Erythroblast (primary cell): ENCODE data around the gene HNRNPK.

Experiments
- GATA1 ChIP-seq: IDR thresholded peaks from 2 replicates; pipeline ENCODE4 v1.6.1; 2011; ENCODE audit warnings: low read depth, mild to moderate bottlenecking, control low read depth, low read length, moderate library complexity
- POLR2A ChIP-seq: IDR thresholded peaks from 2 replicates; pipeline ENCODE4 v1.6.1; 2011; ENCODE audit warnings: mild to moderate bottlenecking, low read length

GRCh38 chr9:83975300-83975699 lies 4.7 kb downstream of the HNRNPK start:
- TF ChIP-seq POLR2A (no peak), GATA1 (no peak)
